Cardiac muscle cell (in vitro differentiated cells and primary cell): ENCODE results near the gene GPATCH2. TPM values are rescaled to one million over a fixed set of nuclear protein-coding genes. Genes with fewer than 3 reads are reported as not detected.
A peak's percentile ranks its signal among the peaks of the same experiment; 100 is the strongest.

Experiments used
- DNase-seq, 2 donors: peaks; one replicate each; pipeline versions ENCODE4 v3.0.0 to v3.0.0-alpha.2; 2010 to 2017; ENCODE audit warnings: low read depth in 1 of 2, low spot score in 1 of 2
- H3K27ac ChIP-seq: fragments of 200-600 bp; sonication (generic); 2 replicates; pipeline ENCODE4 v1.5.1; 2016
- H3K27me3 ChIP-seq: fragments of 200-600 bp; sonication (generic); 2 replicates; pipeline ENCODE4 v1.6.0; 2016; ENCODE audit warnings: control low read depth
- H3K36me3 ChIP-seq: fragments of 200-600 bp; sonication (generic); 2 replicates; pipeline ENCODE4 v1.5.1; 2016; ENCODE audit warnings: control low read depth
- H3K4me1 ChIP-seq: fragments of 200-600 bp; sonication (generic); 2 replicates; pipeline ENCODE4 v1.8.1; 2017; ENCODE audit warnings: low read depth, mild to moderate bottlenecking, mixed run types
- H3K4me3 ChIP-seq: fragments of 200-600 bp; sonication (generic); 2 replicates; pipeline ENCODE4 v1.5.1; 2016; ENCODE audit warnings: mild to moderate bottlenecking
- H3K9me3 ChIP-seq: fragments of 200-600 bp; sonication (generic); 2 replicates; pipeline ENCODE4 v1.5.1; 2017; ENCODE audit warnings: low read depth, mild to moderate bottlenecking, control low read depth
- polyA plus RNA-seq: library from polyadenylated mRNA; unstranded; fragments of >200 nt; fragmentation: Nextera tagmentation; extraction: Ambion mirVana; gene quantifications from 2 replicates; pipeline ENCODE4 v1.2.1, GENCODE V29; 2016
- total RNA-seq: library from RNA; depleted of rRNA; stranded (reverse); fragments of >200 nt; gene quantifications from 2 replicates; pipeline ENCODE4 v1.2.3, GENCODE V29; 2016
- TF ChIP-seq, protein P1 (sequence below): IDR thresholded peaks from 2 replicates; pipeline ENCODE4 v1.5.1; 2012; ENCODE audit warnings: low read depth, mild to moderate bottlenecking, low read length

Gene GPATCH2
- total and polyA plus RNA-seq, 2 experiments from 2014 or later, result 9.8 to 16.7 TPM

DNA sequence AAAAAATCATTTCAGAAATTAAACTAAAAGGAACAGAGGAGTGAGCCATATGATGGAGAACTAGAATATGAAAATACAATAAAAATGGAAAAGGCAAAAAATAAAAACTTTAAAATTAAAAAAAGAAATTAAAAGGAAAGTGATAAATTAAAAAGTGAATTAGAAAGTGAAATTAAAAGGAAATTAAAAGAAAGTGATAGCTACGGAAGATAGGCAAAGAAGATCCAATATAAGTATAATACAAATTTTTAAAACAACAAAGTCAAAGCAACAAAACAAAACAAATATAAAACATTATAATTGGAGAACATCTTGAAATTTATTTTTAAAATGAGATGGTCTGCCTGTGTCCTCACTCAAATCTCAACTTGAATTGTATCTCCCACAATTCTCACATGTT lies 165.8 kb downstream of the GPATCH2 start:
- no peaks in the 10 kb centered on the region for H3K27me3 ChIP-seq
- no peaks in the 10 kb centered on the region for H3K36me3 ChIP-seq
- H3K4me1 ChIP-seq, result no peaks in the 10 kb centered on the region
- no peak for DNase-seq
- TF ChIP-seq, protein P1, sequence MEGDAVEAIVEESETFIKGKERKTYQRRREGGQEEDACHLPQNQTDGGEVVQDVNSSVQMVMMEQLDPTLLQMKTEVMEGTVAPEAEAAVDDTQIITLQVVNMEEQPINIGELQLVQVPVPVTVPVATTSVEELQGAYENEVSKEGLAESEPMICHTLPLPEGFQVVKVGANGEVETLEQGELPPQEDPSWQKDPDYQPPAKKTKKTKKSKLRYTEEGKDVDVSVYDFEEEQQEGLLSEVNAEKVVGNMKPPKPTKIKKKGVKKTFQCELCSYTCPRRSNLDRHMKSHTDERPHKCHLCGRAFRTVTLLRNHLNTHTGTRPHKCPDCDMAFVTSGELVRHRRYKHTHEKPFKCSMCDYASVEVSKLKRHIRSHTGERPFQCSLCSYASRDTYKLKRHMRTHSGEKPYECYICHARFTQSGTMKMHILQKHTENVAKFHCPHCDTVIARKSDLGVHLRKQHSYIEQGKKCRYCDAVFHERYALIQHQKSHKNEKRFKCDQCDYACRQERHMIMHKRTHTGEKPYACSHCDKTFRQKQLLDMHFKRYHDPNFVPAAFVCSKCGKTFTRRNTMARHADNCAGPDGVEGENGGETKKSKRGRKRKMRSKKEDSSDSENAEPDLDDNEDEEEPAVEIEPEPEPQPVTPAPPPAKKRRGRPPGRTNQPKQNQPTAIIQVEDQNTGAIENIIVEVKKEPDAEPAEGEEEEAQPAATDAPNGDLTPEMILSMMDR, result no peak
- no peak overlapping the region for H3K27ac ChIP-seq
- H3K4me3 ChIP-seq, result no peak overlapping the region
- no peaks in the 10 kb centered on the region for H3K9me3 ChIP-seq

DNA sequence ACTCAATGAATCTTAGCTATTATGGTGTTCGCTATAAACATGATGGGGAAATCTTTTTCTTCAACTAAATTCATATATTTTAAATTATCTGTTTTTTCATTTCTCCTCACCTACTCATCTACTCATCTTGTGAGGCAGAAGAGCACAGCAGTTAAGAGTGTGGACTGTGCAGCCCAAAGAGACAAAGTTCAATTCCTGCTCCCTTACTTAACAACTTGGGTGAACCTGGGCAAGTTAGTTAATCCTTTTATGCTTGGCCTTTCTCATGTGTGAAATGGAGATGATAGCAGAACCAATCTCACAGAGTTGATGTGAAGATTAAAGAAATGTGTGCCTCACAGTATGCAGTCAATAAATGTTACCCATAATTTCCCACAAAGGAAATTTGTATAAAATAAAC lies 168.2 kb downstream of the GPATCH2 start:
- no peaks in the 10 kb centered on the region for H3K36me3 ChIP-seq

GRCh38 chr1:217462159-217462558 lies 168.7 kb downstream of the GPATCH2 start:
- DNase-seq, result no peak
- no peaks in the 10 kb centered on the region for H3K36me3 ChIP-seq
- TF ChIP-seq, protein P1, result no peak
- peaks cover 4% of the 10 kb centered on the region for H3K4me1 ChIP-seq
- no peaks in the 10 kb centered on the region for H3K9me3 ChIP-seq
- H3K4me3 ChIP-seq, result no peak overlapping the region
- no peaks in the 10 kb centered on the region for H3K27me3 ChIP-seq
- H3K27ac ChIP-seq, result no peak overlapping the region

More for the DNA sequence above, 168.2 kb downstream of the GPATCH2 start:
- H3K4me1 ChIP-seq, result no peaks in the 10 kb centered on the region
- no peak for DNase-seq
- TF ChIP-seq, protein P1, result no peak
- no peaks in the 10 kb centered on the region for H3K27me3 ChIP-seq
- H3K27ac ChIP-seq, result no peak overlapping the region
- no peaks in the 10 kb centered on the region for H3K9me3 ChIP-seq
- no peak overlapping the region for H3K4me3 ChIP-seq

DNA sequence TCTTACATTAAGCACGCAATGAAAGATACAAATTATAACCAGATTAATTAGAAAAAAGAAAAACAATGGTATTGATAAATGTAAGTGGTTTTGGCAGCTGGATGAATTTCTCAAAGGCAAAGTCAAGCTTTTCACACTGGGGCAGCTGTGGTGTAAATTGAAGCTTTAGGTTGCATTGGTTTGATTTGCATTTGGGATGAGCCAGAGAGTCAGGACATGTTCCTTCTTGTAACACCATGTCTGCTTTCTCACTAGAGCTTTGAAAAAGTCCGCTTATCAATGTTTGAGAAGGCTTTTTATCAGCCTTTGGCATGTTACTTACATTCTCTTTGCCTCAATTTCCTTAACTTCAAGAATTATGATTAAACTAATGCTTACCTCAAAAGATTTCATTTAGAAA lies 173.9 kb downstream of the GPATCH2 start:
- Histone ChIP-seq H3K36me3 (no peaks in the 10 kb centered on the region), H3K9me3 (no peaks in the 10 kb centered on the region), H3K27me3 (no peaks in the 10 kb centered on the region), H3K27ac (peak overlapping the region; percentile 77), H3K4me3 (no peak overlapping the region), H3K4me1 (peaks cover 33% of the 10 kb centered on the region)
- no peak for DNase-seq
- TF ChIP-seq, protein P1, result no peak

DNA sequence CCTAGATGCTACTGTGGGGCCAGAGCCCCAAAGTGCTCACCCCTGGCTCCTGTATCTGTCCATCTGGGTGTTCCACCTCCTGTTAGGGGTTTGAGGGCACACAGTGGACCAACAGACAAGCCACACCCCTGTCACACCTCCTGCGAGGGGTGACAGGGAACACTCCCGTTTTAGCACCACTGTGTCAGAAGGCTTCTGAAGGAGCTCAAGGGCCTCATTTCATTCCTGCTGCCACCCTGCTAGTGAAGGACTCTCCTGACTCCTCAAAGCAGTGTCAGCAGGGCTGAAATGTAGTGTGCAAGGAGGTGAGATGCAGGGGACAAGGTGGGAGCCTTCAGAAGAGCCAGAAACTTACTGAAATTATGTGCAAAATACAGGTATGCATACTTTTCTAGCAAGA lies 174.6 kb downstream of the GPATCH2 start:
- peak in 1 of 2 donors; percentile 51 for DNase-seq
- Histone ChIP-seq H3K4me3 (no peak overlapping the region), H3K9me3 (no peaks in the 10 kb centered on the region), H3K27me3 (no peaks in the 10 kb centered on the region), H3K4me1 (peaks cover 39% of the 10 kb centered on the region), H3K36me3 (no peaks in the 10 kb centered on the region), H3K27ac (peak overlapping the region; percentile 77)
- TF ChIP-seq, protein P1, result no peak

GRCh38 chr1:217453816-217454215 lies 177.1 kb downstream of the GPATCH2 start:
- Histone ChIP-seq H3K4me1 (peaks cover 42% of the 10 kb centered on the region), H3K27ac (peak overlapping the region; percentile 97), H3K36me3 (no peaks in the 10 kb centered on the region), H3K9me3 (no peaks in the 10 kb centered on the region), H3K4me3 (no peak overlapping the region), H3K27me3 (no peaks in the 10 kb centered on the region)
- DNase-seq, result peak; percentile 63 to 85
- TF ChIP-seq, protein P1, result no peak
